ENCODE measurements around the gene RBBP6. TPM values are rescaled to one million over a fixed set of nuclear protein-coding genes. Genes with fewer than 3 reads are reported as not detected.

The RBBP6 gene, protein sequence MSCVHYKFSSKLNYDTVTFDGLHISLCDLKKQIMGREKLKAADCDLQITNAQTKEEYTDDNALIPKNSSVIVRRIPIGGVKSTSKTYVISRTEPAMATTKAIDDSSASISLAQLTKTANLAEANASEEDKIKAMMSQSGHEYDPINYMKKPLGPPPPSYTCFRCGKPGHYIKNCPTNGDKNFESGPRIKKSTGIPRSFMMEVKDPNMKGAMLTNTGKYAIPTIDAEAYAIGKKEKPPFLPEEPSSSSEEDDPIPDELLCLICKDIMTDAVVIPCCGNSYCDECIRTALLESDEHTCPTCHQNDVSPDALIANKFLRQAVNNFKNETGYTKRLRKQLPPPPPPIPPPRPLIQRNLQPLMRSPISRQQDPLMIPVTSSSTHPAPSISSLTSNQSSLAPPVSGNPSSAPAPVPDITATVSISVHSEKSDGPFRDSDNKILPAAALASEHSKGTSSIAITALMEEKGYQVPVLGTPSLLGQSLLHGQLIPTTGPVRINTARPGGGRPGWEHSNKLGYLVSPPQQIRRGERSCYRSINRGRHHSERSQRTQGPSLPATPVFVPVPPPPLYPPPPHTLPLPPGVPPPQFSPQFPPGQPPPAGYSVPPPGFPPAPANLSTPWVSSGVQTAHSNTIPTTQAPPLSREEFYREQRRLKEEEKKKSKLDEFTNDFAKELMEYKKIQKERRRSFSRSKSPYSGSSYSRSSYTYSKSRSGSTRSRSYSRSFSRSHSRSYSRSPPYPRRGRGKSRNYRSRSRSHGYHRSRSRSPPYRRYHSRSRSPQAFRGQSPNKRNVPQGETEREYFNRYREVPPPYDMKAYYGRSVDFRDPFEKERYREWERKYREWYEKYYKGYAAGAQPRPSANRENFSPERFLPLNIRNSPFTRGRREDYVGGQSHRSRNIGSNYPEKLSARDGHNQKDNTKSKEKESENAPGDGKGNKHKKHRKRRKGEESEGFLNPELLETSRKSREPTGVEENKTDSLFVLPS (N-terminal part only)
- 18.2 and 18.8 TPM in 2 replicates for total RNA-seq

GRCh38 chr16:24539295-24539849 is at the start of gene RBBP6:
Gene RBBP6, plus strand, starts transcription at chr16:24539566. Its CDS starts 1,061 bp downstream, at chr16:24540627.

Other genes with a start within 250 kb of the RBBP6 start
- gene TNRC6A, start 190.1 kb downstream of the RBBP6 start, total RNA-seq = 27.6 and 28.6 TPM in 2 replicates